HL-60 (cell line): ENCODE measurements around the gene NFASC.

Experiments used
- POLR2AphosphoS5 ChIP-seq: IDR thresholded peaks from 2 replicates; pipeline ENCODE4 v1.6.1; 2012; ENCODE audit warnings: low read depth
- REST ChIP-seq: IDR thresholded peaks from 2 replicates; pipeline ENCODE4 v1.6.1; 2012; ENCODE audit warnings: low read depth; ENCODE audit not compliant: insufficient replicate concordance
- SPI1 ChIP-seq: IDR thresholded peaks from 2 replicates; pipeline ENCODE4 v1.6.1; 2012; ENCODE audit warnings: low read depth, mild to moderate bottlenecking, borderline replicate concordance
- TF ChIP-seq, protein P1 (sequence below): IDR thresholded peaks from one replicate; pipeline ENCODE4 v1.5.1; 2011; ENCODE audit warnings: low read length, control low read depth, inconsistent platforms; ENCODE audit not compliant: insufficient read depth

GRCh38 chr1:205061665-205062069 lies 191.0 kb downstream of the NFASC start:
- TF ChIP-seq POLR2AphosphoS5 (no peak), SPI1 (no peak), REST (no peak)
- TF ChIP-seq, protein P1, sequence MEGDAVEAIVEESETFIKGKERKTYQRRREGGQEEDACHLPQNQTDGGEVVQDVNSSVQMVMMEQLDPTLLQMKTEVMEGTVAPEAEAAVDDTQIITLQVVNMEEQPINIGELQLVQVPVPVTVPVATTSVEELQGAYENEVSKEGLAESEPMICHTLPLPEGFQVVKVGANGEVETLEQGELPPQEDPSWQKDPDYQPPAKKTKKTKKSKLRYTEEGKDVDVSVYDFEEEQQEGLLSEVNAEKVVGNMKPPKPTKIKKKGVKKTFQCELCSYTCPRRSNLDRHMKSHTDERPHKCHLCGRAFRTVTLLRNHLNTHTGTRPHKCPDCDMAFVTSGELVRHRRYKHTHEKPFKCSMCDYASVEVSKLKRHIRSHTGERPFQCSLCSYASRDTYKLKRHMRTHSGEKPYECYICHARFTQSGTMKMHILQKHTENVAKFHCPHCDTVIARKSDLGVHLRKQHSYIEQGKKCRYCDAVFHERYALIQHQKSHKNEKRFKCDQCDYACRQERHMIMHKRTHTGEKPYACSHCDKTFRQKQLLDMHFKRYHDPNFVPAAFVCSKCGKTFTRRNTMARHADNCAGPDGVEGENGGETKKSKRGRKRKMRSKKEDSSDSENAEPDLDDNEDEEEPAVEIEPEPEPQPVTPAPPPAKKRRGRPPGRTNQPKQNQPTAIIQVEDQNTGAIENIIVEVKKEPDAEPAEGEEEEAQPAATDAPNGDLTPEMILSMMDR, result peak; percentile 85
